Effector memory CD4-positive, alpha-beta T cell (primary cell): ENCODE data around the gene IGF2.
A peak's percentile ranks its signal among the peaks of the same experiment; 100 is the strongest.

Experiments
- DNase-seq, 3 donors: peaks; one replicate each; pipeline ENCODE4 v3.0.0-alpha.2; 2020
- H3K27ac ChIP-seq: 2 replicates; pipeline ENCODE4 v1.7.0; 2013; ENCODE audit warnings: mild to moderate bottlenecking, low read length, moderate library complexity; ENCODE audit not compliant: insufficient read depth, poor library complexity, severe bottlenecking
- H3K27me3 ChIP-seq: replicated peaks from 2 replicates; pipeline ENCODE4 v1.7.0; 2013; ENCODE audit warnings: mild to moderate bottlenecking, low read length; ENCODE audit not compliant: insufficient read depth, control insufficient read depth, poor library complexity, severe bottlenecking
- H3K36me3 ChIP-seq: 2 replicates; pipeline ENCODE4 v1.7.0; 2013; ENCODE audit warnings: mild to moderate bottlenecking, low read length, moderate library complexity; ENCODE audit not compliant: control insufficient read depth, insufficient read depth
- H3K4me1 ChIP-seq: 2 replicates; pipeline ENCODE4 v1.7.0; 2013; ENCODE audit warnings: low read length, mild to moderate bottlenecking; ENCODE audit not compliant: control insufficient read depth, insufficient read depth, poor library complexity, severe bottlenecking
- H3K4me3 ChIP-seq: 2 replicates; pipeline ENCODE4 v1.7.0; 2013; ENCODE audit warnings: low read length, low read depth, mild to moderate bottlenecking; ENCODE audit not compliant: insufficient read depth, poor library complexity, severe bottlenecking
- H3K9me3 ChIP-seq: 2 replicates; pipeline ENCODE4 v1.7.0; 2013; ENCODE audit warnings: mild to moderate bottlenecking, low read length, moderate library complexity; ENCODE audit not compliant: control insufficient read depth

IGF2 gene

DNA sequence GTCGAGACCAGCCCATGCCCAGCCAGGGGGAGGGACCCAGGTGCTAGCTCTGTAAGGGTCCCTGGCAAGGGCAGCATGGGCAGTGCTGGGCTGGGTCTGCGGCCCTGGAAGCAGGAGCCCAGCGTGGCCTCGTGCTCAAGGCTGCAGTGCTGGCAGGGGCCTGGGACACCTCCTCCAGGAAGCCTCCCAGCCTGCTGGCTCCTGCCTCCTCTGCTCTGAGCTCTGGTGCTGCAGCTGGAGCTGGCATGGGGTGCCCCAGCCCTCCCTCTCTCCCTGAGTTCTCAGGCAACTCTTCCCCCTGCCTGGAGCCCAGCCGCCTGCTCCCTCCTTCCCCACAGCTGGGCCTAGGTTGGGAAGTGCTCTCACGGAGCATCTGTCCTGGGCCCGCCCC lies 15.0 kb upstream of the IGF2 start:
- H3K36me3 ChIP-seq, result no peaks in the 10 kb centered on the region
- no peak overlapping the region for H3K27ac ChIP-seq
- no peak overlapping the region for H3K4me3 ChIP-seq
- no peak for DNase-seq
- no peaks in the 10 kb centered on the region for H3K9me3 ChIP-seq
- H3K4me1 ChIP-seq, result peaks cover 5% of the 10 kb centered on the region
- H3K27me3 ChIP-seq, result no peaks in the 10 kb centered on the region

DNA sequence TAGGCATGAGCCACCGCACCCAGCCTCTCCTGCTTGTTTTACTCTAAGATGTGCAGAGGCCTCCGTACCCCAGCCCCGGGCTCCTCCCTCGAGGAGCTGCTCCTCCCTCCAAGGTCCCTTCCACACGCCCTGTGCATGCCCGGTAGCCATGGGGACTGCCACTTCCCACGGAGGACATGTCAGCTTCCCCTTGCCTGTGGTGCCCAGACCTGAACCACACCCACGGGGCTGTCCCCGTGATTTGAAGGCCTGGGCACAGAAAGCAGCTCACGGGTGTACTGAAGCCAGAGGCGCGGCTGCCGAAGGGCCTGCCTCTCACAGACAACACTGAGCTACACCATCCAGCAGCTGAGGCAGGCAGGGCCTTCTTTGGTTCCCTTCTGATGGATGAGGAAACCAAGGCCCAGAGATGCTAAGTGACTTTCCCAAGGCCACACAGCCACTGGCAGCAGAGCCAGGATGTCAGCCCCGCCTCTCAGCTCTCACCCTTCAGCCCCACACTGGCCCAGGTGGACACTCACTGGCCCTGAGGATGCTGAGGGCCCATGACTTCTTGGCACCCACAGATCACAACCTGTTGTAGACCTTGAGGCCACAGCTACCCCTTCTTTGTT lies 14.5 kb upstream of the IGF2 start:
- H3K9me3 ChIP-seq, result no peaks in the 10 kb centered on the region
- no peak overlapping the region for H3K27ac ChIP-seq
- no peaks in the 10 kb centered on the region for H3K36me3 ChIP-seq
- no peaks in the 10 kb centered on the region for H3K27me3 ChIP-seq
- H3K4me3 ChIP-seq, result no peak overlapping the region
- H3K4me1 ChIP-seq, result peaks cover 5% of the 10 kb centered on the region
- no peak for DNase-seq

GRCh38 chr11:2151500-2152257 lies 12.5 kb upstream of the IGF2 start:
- H3K9me3 ChIP-seq, result no peaks in the 10 kb centered on the region
- peaks cover 5% of the 10 kb centered on the region for H3K4me1 ChIP-seq
- peaks cover 19% of the 10 kb centered on the region for H3K27me3 ChIP-seq
- no peak overlapping the region for H3K27ac ChIP-seq
- peak overlapping the region; percentile 22 for H3K4me3 ChIP-seq
- no peaks in the 10 kb centered on the region for H3K36me3 ChIP-seq
- peak; percentile 57 to 71 (median 64) for DNase-seq

GRCh38 chr11:2149864-2150847 lies 11.0 kb upstream of the IGF2 start:
- Histone ChIP-seq H3K27me3 (peaks cover 33% of the 10 kb centered on the region), H3K4me3 (no peak overlapping the region), H3K27ac (no peak overlapping the region), H3K4me1 (peaks cover 5% of the 10 kb centered on the region), H3K36me3 (no peaks in the 10 kb centered on the region), H3K9me3 (no peaks in the 10 kb centered on the region)
- DNase-seq, result no peak

DNA sequence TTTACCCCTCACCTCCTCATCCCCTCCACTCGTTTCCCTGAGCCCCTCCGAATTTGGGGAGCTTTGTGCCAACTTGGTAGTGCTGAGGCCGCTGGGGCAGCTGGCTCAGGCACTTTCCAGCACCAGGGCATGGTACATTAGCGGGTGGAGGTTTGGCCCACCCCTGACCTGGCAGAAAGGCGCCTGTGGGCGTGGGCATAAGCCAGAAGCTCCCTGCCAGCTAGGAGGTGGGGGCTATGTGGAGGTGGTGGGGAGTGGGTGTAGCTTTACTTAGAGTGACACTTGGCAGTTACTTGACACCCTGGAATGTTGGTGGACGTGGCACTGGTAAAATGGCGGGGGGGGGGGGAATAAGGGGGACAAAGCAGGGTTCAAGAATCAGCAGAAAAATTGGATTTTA lies 10.3 kb upstream of the IGF2 start:
- Histone ChIP-seq H3K4me1 (peaks cover 5% of the 10 kb centered on the region), H3K9me3 (no peaks in the 10 kb centered on the region), H3K27ac (no peak overlapping the region), H3K27me3 (peaks cover 40% of the 10 kb centered on the region), H3K36me3 (no peaks in the 10 kb centered on the region), H3K4me3 (no peak overlapping the region)
- DNase-seq, result no peak

DNA sequence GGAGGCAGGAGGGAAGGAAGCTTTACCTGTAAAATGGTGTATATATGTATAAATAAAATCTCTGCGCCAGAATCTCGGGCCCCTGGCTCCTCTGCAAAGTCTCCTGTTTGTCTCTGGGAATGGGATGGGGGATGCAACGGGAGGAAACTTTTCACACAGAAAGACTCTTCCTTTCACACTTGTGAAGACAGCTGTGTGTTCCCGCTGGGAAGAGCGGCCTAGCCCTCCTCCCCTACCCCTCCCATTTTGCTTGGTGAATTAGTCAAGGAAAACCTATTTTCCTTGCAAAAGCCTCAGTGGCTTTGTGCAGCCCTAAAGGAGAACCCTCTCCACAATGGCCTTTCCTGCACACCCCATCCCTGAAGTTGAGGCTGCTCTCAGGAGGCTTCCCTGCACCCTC lies 9.4 kb upstream of the IGF2 start:
- Histone ChIP-seq H3K4me1 (peaks cover 14% of the 10 kb centered on the region), H3K36me3 (no peaks in the 10 kb centered on the region), H3K27me3 (peaks cover 46% of the 10 kb centered on the region), H3K4me3 (no peak overlapping the region), H3K27ac (no peak overlapping the region), H3K9me3 (no peaks in the 10 kb centered on the region)
- DNase-seq, result no peak

GRCh38 chr11:2147391-2147790 lies 8.2 kb upstream of the IGF2 start:
- peaks cover 16% of the 10 kb centered on the region for H3K4me1 ChIP-seq
- DNase-seq, result no peak
- peaks cover 49% of the 10 kb centered on the region for H3K27me3 ChIP-seq
- H3K36me3 ChIP-seq, result no peaks in the 10 kb centered on the region
- no peak overlapping the region for H3K4me3 ChIP-seq
- no peaks in the 10 kb centered on the region for H3K9me3 ChIP-seq
- no peak overlapping the region for H3K27ac ChIP-seq

GRCh38 chr11:2146051-2146450 lies 6.9 kb upstream of the IGF2 start:
- Histone ChIP-seq H3K4me3 (no peak overlapping the region), H3K27me3 (peaks cover 59% of the 10 kb centered on the region), H3K9me3 (no peaks in the 10 kb centered on the region), H3K4me1 (peaks cover 11% of the 10 kb centered on the region), H3K27ac (no peak overlapping the region), H3K36me3 (no peaks in the 10 kb centered on the region)
- no peak for DNase-seq

DNA sequence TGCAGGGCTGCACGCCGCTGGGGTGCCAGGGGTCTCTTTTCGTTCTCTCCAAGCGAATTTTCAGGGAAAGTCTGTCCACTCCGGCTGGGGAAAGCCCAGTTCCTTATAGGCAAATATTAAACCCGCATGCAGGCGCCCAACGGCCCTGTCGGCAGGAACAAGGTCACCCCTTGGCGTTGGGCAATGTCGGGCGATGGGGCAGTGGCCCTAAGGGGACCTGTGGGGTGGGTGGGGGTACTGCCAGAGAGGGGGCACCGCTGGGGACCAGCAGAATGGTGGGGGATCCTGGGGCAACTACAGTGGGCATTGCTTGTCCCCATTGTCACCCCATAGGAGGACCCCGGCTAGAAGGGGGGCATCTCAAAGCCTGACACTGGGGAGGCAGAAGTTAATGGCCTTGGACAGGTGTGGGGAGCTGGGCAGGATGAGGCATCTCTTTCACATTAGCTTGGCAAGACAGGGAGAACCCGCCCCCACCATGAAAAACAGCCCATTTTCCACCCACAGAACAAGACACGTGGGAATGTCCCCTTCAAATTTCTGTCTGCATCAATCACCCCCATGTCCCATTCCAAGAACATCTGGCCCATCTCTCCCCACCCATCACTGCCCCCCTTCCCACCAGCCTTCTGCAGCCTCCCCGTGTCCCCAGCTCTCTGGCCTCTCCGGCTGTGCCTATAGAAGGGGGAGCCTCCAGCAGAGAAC lies 5.5 kb upstream of the IGF2 start:
- H3K4me3 ChIP-seq, result no peak overlapping the region
- no peaks in the 10 kb centered on the region for H3K9me3 ChIP-seq
- peaks cover 73% of the 10 kb centered on the region for H3K27me3 ChIP-seq
- H3K4me1 ChIP-seq, result peaks cover 17% of the 10 kb centered on the region
- no peak overlapping the region for H3K27ac ChIP-seq
- DNase-seq, result no peak
- no peaks in the 10 kb centered on the region for H3K36me3 ChIP-seq
